ENCODE measurements around the gene SLC39A10. TPM values are rescaled to one million over a fixed set of nuclear protein-coding genes. Genes with fewer than 3 reads are reported as not detected.

The SLC39A10 gene
- total RNA-seq, 1 experiment from 2014 or later, result 167 TPM

- H3K27me3 Mint-ChIP-seq (ENCODE audit: low read depth), result no peaks in the 10 kb centered on the region
- H3K9me3 Mint-ChIP-seq, result peaks cover 11% of the 10 kb centered on the region
- H3K4me1 Mint-ChIP-seq, result peaks cover 33% of the 10 kb centered on the region
- ATAC-seq (no peak), DNase-seq (ENCODE audit: low spot score) (no peak)
- H3K4me3 Mint-ChIP-seq, result no peak overlapping the region
- no peak for TF ChIP-seq ZNF423 (CRISPR knock-in tag; IDR thresholded peaks at IDR 0.05)
- no peak for TF ChIP-seq MXD4 (CRISPR knock-in tag; IDR thresholded peaks at IDR 0.05; ENCODE audit: borderline replicate concordance)
- TF ChIP-seq STAT6 (CRISPR knock-in tag; conservative IDR thresholded peaks at IDR 0.05; ENCODE audit: low read depth), result no peak
- TF ChIP-seq CBFB (CRISPR knock-in tag; IDR thresholded peaks at IDR 0.05; ENCODE audit: low read depth), result no peak
- no peak for TF ChIP-seq SP1 (CRISPR knock-in tag; conservative IDR thresholded peaks at IDR 0.05)
- no peak for TF ChIP-seq NR2C2 (CRISPR knock-in tag; IDR thresholded peaks at IDR 0.05)
- no peak for TF ChIP-seq ZNF232 (CRISPR knock-in tag; IDR thresholded peaks at IDR 0.05)
- TF ChIP-seq HMGXB4 (CRISPR knock-in tag; IDR thresholded peaks at IDR 0.05), result no peak
- no peak for TF ChIP-seq GABPB1 (CRISPR knock-in tag; IDR thresholded peaks at IDR 0.05)
- TF ChIP-seq USF2 (CRISPR knock-in tag; IDR thresholded peaks at IDR 0.05), result no peak
- TF ChIP-seq JAZF1 (CRISPR knock-in tag; IDR thresholded peaks at IDR 0.05), result no peak
- TF ChIP-seq ZNF671 (CRISPR knock-in tag; IDR thresholded peaks at IDR 0.05), result no peak
- TF ChIP-seq CREM (CRISPR knock-in tag; IDR thresholded peaks at IDR 0.05), result no peak
- no peak for TF ChIP-seq PRRX2 (CRISPR knock-in tag; IDR thresholded peaks at IDR 0.05)
- no peak for TF ChIP-seq ZNF281 (CRISPR knock-in tag; IDR thresholded peaks at IDR 0.05)
- no peak for TF ChIP-seq ZNF532 (CRISPR knock-in tag; IDR thresholded peaks at IDR 0.05; ENCODE audit: borderline replicate concordance)
- no peak overlapping the region for H3K27ac Mint-ChIP-seq
- POLR2A ChIA-PET, result no interaction called here
- H3K36me3 Mint-ChIP-seq, result peaks cover 20% of the 10 kb centered on the region
- CTCF ChIA-PET, result interaction anchor here (1.3 kb wide), 1 partner anchor 9 kb away, joined by 3 read pairs; no protein-coding TSS in a partner anchor
These were observed 25.1 kb downstream of the SLC39A10 start for GRCh38 chr2:195682077-195682476.
